Panc1 (cell line): ENCODE data around the gene AIG1. TPM values are rescaled to one million over a fixed set of nuclear protein-coding genes. Genes with fewer than 3 reads are reported as not detected.

Source experiments
- ATAC-seq: fragments of 200-7000 bp; cut with Tn5 transposase; 2 replicates; pipeline ENCODE4 v1.9.1; 2020; ENCODE audit warnings: mild to moderate bottlenecking, moderate library complexity
- BruUV-seq: library from RNA; stranded (reverse); fragments of 400-500 nt; replicated peaks from 2 replicates; lab custom pipeline; 2021; lab: Mats Ljungman, UMichigan
- CTCF ChIA-PET: fragments of 300-600 bp; sonication (Branson Sonifier 250); formaldehyde crosslinking; loops from one replicate; lab custom pipeline; 2022; ENCODE audit warnings: antibody characterized with exemption; lab: Charles Lee
- POLR2A ChIA-PET: fragments of 300-600 bp; sonication (Branson Sonifier 250); formaldehyde crosslinking; loops from one replicate; lab custom pipeline; 2022; ENCODE audit warnings: antibody characterized with exemption; lab: Charles Lee
- DNase-seq: peaks from one replicate; pipeline ENCODE4 v3.0.0-alpha.2; 2010; ENCODE audit warnings: low read depth, low spot score
- H3K27ac ChIP-seq: 2 replicates; pipeline ENCODE4 v1.5.1; 2011; ENCODE audit warnings: mild to moderate bottlenecking, low read length, inconsistent platforms
- H3K27me3 ChIP-seq: fragments of 200-500 bp; sonication (Bioruptor generic); 2 replicates; pipeline ENCODE4 v1.6.0; 2014; ENCODE audit warnings: low read length, inconsistent platforms; ENCODE audit not compliant: control insufficient read depth, insufficient read depth
- H3K36me3 ChIP-seq: fragments of 200-500 bp; sonication (Bioruptor generic); 2 replicates; pipeline ENCODE4 v1.5.1; 2014; ENCODE audit warnings: inconsistent platforms, mild to moderate bottlenecking, low read length, moderate library complexity; ENCODE audit not compliant: control insufficient read depth, insufficient read depth
- H3K4me1 ChIP-seq: 2 replicates; pipeline ENCODE4 v1.5.1; 2011; ENCODE audit warnings: inconsistent platforms, mild to moderate bottlenecking, low read length, moderate library complexity; ENCODE audit not compliant: control insufficient read depth, insufficient read depth
- H3K4me3 ChIP-seq, 2 experiments: 2 replicates each; pipeline ENCODE4 v1.5.1; 2011 to 2012; ENCODE audit warnings: low read depth in 2 of 2, low read length in 2 of 2, mild to moderate bottlenecking in 2 of 2, inconsistent platforms in 1 of 2, moderate library complexity in 1 of 2
- H3K9me3 ChIP-seq: fragments of 200-500 bp; sonication (Bioruptor generic); 2 replicates; pipeline ENCODE4 v1.5.1; 2014; ENCODE audit warnings: low read depth, mild to moderate bottlenecking, inconsistent platforms, low read length, moderate library complexity; ENCODE audit not compliant: control insufficient read depth, insufficient read depth
- POLR2AphosphoS5 ChIP-seq: IDR thresholded peaks from 2 replicates; pipeline ENCODE4 v1.6.1; 2012; ENCODE audit warnings: mild to moderate bottlenecking, low read depth, low read length, moderate library complexity
- SIN3A ChIP-seq: IDR thresholded peaks from 2 replicates; pipeline ENCODE4 v1.6.1; 2012; ENCODE audit warnings: low read depth, mild to moderate bottlenecking, low read length, moderate library complexity, borderline replicate concordance; ENCODE audit not compliant: insufficient read depth
- TCF7L2 ChIP-seq: IDR thresholded peaks from 2 replicates; pipeline ENCODE4 v1.6.1; 2011; ENCODE audit warnings: mild to moderate bottlenecking, low read depth, low read length, inconsistent platforms
- in situ Hi-C: cut with HindIII; loops from 2 replicates; pipeline ENCODE4 v1.10.0; 2016; ENCODE audit warnings: low sequenced_read_pairs, low pct_unique_long_range_greater_than_20kb
- intact Hi-C: fragments of 100-400 bp; cut with micrococcal nuclease; formaldehyde crosslinking; loops from one replicate; pipeline ENCODE4 v1.10.0; 2022; ENCODE audit not compliant: unreplicated experiment
- total RNA-seq: library from RNA; stranded (reverse); gene quantifications from one replicate; pipeline ENCODE4 v1.2.1, GENCODE V29; 2021; ENCODE audit not compliant: unreplicated experiment
- TF ChIP-seq, protein P1 (sequence below), 2 experiments: IDR thresholded peaks; 2 replicates each; pipeline ENCODE4 v1.6.1; 2011 to 2012; ENCODE audit warnings: low read depth in 2 of 2, control low read depth in 1 of 2, low read length in 1 of 2, mild to moderate bottlenecking in 1 of 2, moderate library complexity in 1 of 2; ENCODE audit not compliant: insufficient read depth in 1 of 2
- TF ChIP-seq, protein P2 (sequence below): fragments of 450-650 bp; IDR thresholded peaks from 2 replicates; pipeline ENCODE4 v1.5.1; 2017; ENCODE audit warnings: mild to moderate bottlenecking

The AIG1 gene
- total RNA-seq, 1 experiment from 2014 or later = 23.9 TPM

DNA sequence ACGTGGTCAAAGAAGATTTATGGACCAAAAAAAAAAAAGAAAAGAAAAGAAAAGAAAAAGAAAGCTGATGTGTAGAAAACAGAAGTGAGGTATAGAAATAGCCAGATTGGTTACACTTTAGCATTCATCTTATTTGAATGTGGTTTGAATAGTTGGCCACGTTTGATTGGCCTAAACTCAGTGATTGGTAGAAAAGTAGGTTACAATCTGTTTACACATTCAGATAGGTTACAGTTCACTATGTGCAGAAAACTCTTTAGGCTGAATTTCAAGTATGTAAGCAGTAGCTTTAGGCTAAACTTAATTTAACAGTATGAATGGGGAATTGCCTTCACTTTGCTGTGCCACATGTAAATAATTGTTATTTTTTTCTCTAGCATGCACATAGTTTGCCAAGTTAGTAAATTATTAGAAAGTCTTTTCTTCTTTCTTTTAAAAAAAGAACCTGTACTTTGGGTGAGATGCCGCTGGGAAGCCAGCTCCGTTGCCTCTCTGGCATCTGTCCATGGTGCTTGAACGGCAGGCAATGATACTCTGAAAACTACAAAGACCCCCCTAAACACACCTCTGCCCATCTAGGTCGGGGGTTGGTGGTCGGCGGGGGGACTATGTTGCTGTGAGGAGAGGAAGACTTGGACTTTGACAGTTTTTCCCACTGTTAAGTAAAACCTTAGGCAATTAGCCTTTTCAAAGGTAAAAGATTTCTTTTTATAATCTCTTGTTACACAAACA lies 173.0 kb downstream of the AIG1 start:
- intact Hi-C loops = no loop called here
- POLR2A ChIA-PET = no interaction called here
- no TSS peak for BruUV-seq
- in situ Hi-C loops = no loop called here
- H3K36me3 ChIP-seq = no peaks in the 10 kb centered on the region
- no peak overlapping the region for H3K4me3 ChIP-seq
- H3K9me3 ChIP-seq = no peaks in the 10 kb centered on the region
- ATAC-seq (no peak), DNase-seq (no peak)
- CTCF ChIA-PET = no interaction called here
- no peaks in the 10 kb centered on the region for H3K4me1 ChIP-seq
- no peak for TF ChIP-seq POLR2AphosphoS5
- TF ChIP-seq, protein P1, sequence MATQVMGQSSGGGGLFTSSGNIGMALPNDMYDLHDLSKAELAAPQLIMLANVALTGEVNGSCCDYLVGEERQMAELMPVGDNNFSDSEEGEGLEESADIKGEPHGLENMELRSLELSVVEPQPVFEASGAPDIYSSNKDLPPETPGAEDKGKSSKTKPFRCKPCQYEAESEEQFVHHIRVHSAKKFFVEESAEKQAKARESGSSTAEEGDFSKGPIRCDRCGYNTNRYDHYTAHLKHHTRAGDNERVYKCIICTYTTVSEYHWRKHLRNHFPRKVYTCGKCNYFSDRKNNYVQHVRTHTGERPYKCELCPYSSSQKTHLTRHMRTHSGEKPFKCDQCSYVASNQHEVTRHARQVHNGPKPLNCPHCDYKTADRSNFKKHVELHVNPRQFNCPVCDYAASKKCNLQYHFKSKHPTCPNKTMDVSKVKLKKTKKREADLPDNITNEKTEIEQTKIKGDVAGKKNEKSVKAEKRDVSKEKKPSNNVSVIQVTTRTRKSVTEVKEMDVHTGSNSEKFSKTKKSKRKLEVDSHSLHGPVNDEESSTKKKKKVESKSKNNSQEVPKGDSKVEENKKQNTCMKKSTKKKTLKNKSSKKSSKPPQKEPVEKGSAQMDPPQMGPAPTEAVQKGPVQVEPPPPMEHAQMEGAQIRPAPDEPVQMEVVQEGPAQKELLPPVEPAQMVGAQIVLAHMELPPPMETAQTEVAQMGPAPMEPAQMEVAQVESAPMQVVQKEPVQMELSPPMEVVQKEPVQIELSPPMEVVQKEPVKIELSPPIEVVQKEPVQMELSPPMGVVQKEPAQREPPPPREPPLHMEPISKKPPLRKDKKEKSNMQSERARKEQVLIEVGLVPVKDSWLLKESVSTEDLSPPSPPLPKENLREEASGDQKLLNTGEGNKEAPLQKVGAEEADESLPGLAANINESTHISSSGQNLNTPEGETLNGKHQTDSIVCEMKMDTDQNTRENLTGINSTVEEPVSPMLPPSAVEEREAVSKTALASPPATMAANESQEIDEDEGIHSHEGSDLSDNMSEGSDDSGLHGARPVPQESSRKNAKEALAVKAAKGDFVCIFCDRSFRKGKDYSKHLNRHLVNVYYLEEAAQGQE (IDR thresholded peaks at IDR 0.05; ENCODE audit: insufficient read depth in 1 of 2, low read depth in 2 of 2, low read length in 1 of 2) = peak; percentile 56 to 64; a peak in 3 of 4 replicates
- no peaks in the 10 kb centered on the region for H3K27me3 ChIP-seq
- H3K27ac ChIP-seq = no peak overlapping the region

DNA sequence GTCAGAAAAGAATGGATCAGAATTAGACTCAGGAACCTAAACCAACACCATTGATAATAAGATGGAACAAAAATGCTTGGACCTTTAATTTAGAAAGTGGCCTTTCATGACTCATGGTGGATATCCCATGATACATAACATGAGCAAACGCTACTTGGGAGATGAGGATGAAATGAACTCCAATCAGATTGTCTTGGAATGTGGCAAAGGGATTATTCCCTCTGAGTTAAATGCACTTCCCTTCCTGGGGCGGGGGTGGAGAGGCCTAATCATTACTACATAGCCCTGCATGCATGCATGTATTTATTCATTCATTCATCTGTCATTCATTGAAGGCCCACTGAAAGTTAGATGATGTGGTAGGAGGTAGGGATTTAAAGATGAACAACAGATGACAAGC lies 174.0 kb downstream of the AIG1 start:
- DNase-seq = no peak
- H3K4me3 ChIP-seq = no peak overlapping the region
- H3K27ac ChIP-seq = no peak overlapping the region
- no peak for TF ChIP-seq SIN3A
- no TSS peak for BruUV-seq
- intact Hi-C loops = no loop called here
- POLR2A ChIA-PET = no interaction called here
- no peaks in the 10 kb centered on the region for H3K4me1 ChIP-seq
- H3K27me3 ChIP-seq = no peaks in the 10 kb centered on the region
- H3K36me3 ChIP-seq = no peaks in the 10 kb centered on the region
- ATAC-seq = no peak
- CTCF ChIA-PET = no interaction called here
- H3K9me3 ChIP-seq = no peaks in the 10 kb centered on the region
- in situ Hi-C loops = no loop called here

DNA sequence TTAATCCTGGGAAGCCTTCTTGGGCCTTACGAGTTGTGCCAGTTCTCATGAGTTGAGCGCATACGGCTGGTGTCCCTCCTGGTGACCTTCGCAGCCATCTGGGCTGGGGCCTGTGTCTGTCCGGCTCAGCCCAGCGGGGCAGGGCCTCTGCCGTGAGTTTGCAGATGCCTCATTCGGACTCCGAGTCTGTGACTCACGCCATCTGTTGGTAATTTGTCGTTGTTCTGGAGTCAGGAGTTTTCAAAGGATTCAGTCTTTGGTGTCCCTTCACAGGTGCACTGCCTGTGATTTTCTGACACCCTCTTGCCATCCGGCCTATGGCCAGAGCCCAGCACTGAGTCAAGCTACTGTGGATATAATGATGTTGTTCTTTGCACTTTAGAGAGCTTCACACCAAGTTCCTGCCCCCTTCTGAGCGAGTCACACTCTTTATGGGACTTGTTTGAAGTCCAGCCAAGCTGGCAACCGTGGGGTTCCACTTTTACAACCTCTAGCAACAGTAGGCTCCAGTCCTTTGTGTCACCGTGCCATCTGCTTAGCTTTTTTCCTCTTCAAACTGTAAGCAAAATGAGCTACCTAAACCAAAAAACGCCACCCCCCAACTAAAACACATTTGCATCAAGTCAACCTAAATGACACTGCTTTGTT lies 175.6 kb downstream of the AIG1 start:
- POLR2A ChIA-PET = no interaction called here
- ATAC-seq = no peak
- CTCF ChIA-PET = no interaction called here

More for the DNA sequence above, 175.6 kb downstream of the AIG1 start:
- TF ChIP-seq, protein P1 (IDR thresholded peaks at IDR 0.05; ENCODE audit: insufficient read depth in 1 of 2, low read depth in 2 of 2, low read length in 1 of 2) = no peak
- TF ChIP-seq TCF7L2 (no peak), SIN3A (no peak), POLR2AphosphoS5 (no peak)
- TF ChIP-seq, protein P2, sequence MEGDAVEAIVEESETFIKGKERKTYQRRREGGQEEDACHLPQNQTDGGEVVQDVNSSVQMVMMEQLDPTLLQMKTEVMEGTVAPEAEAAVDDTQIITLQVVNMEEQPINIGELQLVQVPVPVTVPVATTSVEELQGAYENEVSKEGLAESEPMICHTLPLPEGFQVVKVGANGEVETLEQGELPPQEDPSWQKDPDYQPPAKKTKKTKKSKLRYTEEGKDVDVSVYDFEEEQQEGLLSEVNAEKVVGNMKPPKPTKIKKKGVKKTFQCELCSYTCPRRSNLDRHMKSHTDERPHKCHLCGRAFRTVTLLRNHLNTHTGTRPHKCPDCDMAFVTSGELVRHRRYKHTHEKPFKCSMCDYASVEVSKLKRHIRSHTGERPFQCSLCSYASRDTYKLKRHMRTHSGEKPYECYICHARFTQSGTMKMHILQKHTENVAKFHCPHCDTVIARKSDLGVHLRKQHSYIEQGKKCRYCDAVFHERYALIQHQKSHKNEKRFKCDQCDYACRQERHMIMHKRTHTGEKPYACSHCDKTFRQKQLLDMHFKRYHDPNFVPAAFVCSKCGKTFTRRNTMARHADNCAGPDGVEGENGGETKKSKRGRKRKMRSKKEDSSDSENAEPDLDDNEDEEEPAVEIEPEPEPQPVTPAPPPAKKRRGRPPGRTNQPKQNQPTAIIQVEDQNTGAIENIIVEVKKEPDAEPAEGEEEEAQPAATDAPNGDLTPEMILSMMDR = no peak
- Histone ChIP-seq H3K4me1 (no peaks in the 10 kb centered on the region), H3K27ac (no peak overlapping the region), H3K4me3 (no peak overlapping the region), H3K9me3 (no peaks in the 10 kb centered on the region), H3K27me3 (no peaks in the 10 kb centered on the region), H3K36me3 (no peaks in the 10 kb centered on the region)
- intact Hi-C loops (no loop called here), in situ Hi-C loops (no loop called here)
- no peak for DNase-seq
- BruUV-seq = no TSS peak
